ENCODE data around the gene HNRNPA0. TPM values are rescaled to one million over a fixed set of nuclear protein-coding genes. Genes with fewer than 3 reads are reported as not detected.

HNRNPA0 gene
- total and polyA plus RNA-seq, 9 of the 15 experiments (the other 6 are each of a cell fraction or from before 2014, with no cell fraction given), result 5.0 to 33.3 (median 10.7) TPM

DNA sequence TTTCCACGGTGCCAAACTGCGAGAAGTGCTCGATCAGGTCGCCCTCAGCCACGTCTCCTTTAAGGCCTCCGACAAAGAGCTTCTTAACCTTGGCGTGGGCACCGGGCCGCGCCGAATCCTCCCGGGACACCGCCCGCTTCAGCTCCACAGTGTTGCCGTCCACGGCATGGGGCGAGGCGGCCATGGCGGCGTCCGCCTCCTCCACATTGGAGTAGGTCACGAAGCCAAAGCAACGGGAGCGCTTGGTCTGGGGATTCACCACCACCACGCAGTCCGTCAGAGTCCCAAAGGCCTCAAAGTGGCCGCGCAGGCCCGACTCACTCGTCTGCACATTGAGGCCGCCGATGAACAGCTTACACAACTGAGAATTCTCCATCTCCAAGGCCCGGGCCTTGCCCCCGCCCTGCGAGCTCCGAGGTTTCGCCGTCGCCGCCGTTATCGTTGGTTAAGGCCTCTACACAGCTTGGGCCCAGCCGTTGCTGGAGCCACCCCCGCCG lies 424 bp downstream of the HNRNPA0 start (continued):
- TF ChIP-seq, protein P1, sequence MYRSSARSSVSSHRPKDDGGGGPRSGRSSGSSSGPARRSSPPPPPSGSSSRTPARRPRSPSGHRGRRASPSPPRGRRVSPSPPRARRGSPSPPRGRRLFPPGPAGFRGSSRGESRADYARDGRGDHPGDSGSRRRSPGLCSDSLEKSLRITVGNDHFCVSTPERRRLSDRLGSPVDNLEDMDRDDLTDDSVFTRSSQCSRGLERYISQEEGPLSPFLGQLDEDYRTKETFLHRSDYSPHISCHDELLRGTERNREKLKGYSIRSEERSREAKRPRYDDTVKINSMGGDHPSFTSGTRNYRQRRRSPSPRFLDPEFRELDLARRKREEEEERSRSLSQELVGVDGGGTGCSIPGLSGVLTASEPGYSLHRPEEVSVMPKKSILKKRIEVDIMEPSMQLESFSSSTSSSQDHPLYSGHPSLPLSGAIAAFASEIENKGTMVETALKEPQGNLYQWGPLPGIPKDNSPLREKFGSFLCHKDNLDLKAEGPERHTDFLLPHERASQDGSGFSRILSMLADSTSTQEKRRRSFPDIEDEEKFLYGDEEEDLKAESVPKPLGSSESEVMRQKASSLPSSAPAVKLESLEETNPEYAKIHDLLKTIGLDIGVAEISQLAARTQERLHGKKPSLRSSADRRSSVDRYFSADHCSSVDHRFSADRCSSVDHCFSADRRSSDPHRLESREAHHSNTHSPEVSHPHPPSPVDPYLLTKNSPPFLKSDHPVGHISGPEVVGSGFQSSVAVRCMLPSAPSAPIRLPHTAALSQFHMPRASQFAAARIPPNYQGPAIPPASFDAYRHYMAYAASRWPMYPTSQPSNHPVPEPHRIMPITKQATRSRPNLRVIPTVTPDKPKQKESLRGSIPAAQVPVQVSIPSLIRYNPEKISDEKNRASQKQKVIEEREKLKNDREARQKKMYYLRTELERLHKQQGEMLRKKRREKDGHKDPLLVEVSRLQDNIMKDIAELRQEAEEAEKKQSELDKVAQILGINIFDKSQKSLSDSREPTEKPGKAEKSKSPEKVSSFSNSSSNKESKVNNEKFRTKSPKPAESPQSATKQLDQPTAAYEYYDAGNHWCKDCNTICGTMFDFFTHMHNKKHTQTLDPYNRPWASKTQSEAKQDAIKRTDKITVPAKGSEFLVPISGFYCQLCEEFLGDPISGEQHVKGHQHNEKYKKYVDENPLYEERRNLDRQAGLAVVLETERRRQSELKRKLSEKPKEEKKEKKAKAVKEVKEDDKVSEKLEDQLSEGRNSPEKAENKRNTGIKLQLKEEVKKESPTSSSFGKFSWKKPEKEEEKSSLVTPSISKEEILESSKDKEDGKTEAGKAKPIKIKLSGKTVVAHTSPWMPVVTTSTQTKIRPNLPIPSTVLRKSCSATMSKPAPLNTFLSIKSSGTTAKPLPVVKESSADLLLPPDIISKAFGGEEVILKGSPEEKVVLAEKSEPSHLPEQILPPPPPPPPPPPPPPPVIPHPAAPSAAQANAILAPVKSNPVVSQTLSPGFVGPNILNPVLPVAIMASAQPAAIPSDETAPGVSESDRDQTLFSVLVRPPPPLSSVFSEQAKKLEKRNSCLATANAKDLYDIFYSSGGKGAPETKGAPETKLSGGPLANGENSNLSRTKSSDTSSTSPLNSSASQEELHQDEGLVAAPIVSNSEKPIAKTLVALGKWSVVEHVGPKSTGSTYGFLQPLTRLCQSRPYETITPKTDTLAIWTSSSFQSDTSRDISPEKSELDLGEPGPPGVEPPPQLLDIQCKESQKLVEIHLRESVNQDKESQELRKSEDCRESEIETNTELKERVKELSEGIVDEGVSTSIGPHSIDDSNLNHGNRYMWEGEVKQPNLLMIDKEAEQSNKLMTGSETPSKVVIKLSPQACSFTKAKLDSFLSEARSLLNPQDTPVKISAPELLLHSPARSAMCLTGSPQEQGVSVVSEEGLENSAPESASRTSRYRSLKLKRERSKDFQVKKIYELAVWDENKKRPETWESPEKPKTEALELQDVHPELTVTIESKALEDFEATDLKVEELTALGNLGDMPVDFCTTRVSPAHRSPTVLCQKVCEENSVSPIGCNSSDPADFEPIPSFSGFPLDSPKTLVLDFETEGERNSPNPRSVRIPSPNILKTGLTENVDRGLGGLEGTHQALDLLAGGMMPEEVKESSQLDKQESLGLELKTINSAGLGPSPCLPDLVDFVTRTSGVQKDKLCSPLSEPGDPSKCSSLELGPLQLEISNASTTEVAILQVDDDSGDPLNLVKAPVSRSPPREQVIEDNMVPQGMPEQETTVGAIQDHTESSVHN (IDR thresholded peaks at IDR 0.05; ENCODE audit: borderline replicate concordance in 1 of 2, low read depth in 1 of 2), result no peak
- no peak for TF ChIP-seq HNRNPL (IDR thresholded peaks at IDR 0.05; ENCODE audit: low read depth, low read length)
- no peak for TF ChIP-seq NONO (IDR thresholded peaks at IDR 0.05; ENCODE audit: low read depth in 2 of 2, low read length in 1 of 2)
- TF ChIP-seq, protein P2, sequence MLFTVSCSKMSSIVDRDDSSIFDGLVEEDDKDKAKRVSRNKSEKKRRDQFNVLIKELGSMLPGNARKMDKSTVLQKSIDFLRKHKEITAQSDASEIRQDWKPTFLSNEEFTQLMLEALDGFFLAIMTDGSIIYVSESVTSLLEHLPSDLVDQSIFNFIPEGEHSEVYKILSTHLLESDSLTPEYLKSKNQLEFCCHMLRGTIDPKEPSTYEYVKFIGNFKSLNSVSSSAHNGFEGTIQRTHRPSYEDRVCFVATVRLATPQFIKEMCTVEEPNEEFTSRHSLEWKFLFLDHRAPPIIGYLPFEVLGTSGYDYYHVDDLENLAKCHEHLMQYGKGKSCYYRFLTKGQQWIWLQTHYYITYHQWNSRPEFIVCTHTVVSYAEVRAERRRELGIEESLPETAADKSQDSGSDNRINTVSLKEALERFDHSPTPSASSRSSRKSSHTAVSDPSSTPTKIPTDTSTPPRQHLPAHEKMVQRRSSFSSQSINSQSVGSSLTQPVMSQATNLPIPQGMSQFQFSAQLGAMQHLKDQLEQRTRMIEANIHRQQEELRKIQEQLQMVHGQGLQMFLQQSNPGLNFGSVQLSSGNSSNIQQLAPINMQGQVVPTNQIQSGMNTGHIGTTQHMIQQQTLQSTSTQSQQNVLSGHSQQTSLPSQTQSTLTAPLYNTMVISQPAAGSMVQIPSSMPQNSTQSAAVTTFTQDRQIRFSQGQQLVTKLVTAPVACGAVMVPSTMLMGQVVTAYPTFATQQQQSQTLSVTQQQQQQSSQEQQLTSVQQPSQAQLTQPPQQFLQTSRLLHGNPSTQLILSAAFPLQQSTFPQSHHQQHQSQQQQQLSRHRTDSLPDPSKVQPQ (CRISPR knock-in tag; IDR thresholded peaks at IDR 0.05; ENCODE audit: borderline replicate concordance), result no peak
- TF ChIP-seq, protein P3, sequence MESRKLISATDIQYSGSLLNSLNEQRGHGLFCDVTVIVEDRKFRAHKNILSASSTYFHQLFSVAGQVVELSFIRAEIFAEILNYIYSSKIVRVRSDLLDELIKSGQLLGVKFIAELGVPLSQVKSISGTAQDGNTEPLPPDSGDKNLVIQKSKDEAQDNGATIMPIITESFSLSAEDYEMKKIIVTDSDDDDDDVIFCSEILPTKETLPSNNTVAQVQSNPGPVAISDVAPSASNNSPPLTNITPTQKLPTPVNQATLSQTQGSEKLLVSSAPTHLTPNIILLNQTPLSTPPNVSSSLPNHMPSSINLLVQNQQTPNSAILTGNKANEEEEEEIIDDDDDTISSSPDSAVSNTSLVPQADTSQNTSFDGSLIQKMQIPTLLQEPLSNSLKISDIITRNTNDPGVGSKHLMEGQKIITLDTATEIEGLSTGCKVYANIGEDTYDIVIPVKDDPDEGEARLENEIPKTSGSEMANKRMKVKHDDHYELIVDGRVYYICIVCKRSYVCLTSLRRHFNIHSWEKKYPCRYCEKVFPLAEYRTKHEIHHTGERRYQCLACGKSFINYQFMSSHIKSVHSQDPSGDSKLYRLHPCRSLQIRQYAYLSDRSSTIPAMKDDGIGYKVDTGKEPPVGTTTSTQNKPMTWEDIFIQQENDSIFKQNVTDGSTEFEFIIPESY (CRISPR knock-in tag; IDR thresholded peaks at IDR 0.05), result no peak
- TF ChIP-seq RBM15 (IDR thresholded peaks at IDR 0.05; ENCODE audit: insufficient read depth, low read length), result 0 out of 2 replicates have a peak, but pooled peaks have one; percentile 68
- no peak for TF ChIP-seq NELFE (IDR thresholded peaks at IDR 0.05; ENCODE audit: insufficient read depth, insufficient read length)
- TF ChIP-seq, protein P4, sequence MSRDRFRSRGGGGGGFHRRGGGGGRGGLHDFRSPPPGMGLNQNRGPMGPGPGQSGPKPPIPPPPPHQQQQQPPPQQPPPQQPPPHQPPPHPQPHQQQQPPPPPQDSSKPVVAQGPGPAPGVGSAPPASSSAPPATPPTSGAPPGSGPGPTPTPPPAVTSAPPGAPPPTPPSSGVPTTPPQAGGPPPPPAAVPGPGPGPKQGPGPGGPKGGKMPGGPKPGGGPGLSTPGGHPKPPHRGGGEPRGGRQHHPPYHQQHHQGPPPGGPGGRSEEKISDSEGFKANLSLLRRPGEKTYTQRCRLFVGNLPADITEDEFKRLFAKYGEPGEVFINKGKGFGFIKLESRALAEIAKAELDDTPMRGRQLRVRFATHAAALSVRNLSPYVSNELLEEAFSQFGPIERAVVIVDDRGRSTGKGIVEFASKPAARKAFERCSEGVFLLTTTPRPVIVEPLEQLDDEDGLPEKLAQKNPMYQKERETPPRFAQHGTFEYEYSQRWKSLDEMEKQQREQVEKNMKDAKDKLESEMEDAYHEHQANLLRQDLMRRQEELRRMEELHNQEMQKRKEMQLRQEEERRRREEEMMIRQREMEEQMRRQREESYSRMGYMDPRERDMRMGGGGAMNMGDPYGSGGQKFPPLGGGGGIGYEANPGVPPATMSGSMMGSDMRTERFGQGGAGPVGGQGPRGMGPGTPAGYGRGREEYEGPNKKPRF (IDR thresholded peaks at IDR 0.05; ENCODE audit: low read depth, low read length), result no peak
- peak in 1 of 2 experiments; percentile 34; a peak in 1 of 4 replicates for TF ChIP-seq HDAC1 (IDR thresholded peaks at IDR 0.05)
- TF ChIP-seq RUNX1 (IDR thresholded peaks at IDR 0.05; ENCODE audit: low read depth), result no peak
- TF ChIP-seq KLF13 (tag; IDR thresholded peaks at IDR 0.05; ENCODE audit: borderline replicate concordance, low read depth), result no peak

All from K562 (cell line).